ENCODE results near the gene CBLB.

The CBLB gene

DNA sequence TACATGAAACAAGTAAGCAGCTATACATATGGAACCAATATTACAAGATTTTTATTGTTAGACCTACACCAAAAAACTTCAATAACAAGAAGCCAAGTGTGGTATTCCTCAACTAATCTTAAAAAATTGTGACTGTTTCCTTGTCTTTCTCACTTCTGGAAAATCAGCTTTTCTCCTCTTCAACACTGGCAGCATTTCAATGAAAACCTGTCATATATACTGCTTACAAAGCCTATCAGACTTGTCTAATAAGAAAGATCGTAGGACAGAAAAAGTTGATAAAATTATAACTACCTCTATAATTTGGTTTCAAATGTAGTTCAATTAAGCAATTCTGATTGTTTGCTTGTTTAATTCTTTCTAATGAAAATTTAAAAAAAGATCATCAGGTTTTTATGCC lies 55.1 kb downstream of the CBLB start:
- H3K27me3 ChIP-seq (replicated peaks; ENCODE audit: control insufficient read depth, insufficient read depth, low read length) = no peaks in the 10 kb centered on the region
- no peak overlapping the region for H3K4me3 ChIP-seq (replicated peaks; ENCODE audit: low read depth, low read length)
- H3K36me3 ChIP-seq (ENCODE audit: control insufficient read depth, insufficient read depth, low read length) = no peaks in the 10 kb centered on the region
- no peak for DNase-seq (ENCODE audit: extremely low read depth, insufficient read length)
- TF ChIP-seq, protein P1, sequence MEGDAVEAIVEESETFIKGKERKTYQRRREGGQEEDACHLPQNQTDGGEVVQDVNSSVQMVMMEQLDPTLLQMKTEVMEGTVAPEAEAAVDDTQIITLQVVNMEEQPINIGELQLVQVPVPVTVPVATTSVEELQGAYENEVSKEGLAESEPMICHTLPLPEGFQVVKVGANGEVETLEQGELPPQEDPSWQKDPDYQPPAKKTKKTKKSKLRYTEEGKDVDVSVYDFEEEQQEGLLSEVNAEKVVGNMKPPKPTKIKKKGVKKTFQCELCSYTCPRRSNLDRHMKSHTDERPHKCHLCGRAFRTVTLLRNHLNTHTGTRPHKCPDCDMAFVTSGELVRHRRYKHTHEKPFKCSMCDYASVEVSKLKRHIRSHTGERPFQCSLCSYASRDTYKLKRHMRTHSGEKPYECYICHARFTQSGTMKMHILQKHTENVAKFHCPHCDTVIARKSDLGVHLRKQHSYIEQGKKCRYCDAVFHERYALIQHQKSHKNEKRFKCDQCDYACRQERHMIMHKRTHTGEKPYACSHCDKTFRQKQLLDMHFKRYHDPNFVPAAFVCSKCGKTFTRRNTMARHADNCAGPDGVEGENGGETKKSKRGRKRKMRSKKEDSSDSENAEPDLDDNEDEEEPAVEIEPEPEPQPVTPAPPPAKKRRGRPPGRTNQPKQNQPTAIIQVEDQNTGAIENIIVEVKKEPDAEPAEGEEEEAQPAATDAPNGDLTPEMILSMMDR (IDR thresholded peaks at IDR 0.05; ENCODE audit: insufficient read depth, low read length, poor library complexity, severe bottlenecking) = no peak

GRCh38 chr3:105812194-105812586 lies 56.6 kb downstream of the CBLB start:
- Histone ChIP-seq H3K4me3 (replicated peaks; ENCODE audit: low read depth, low read length) (no peak overlapping the region), H3K27me3 (replicated peaks; ENCODE audit: control insufficient read depth, insufficient read depth, low read length) (no peaks in the 10 kb centered on the region), H3K36me3 (ENCODE audit: control insufficient read depth, insufficient read depth, low read length) (no peaks in the 10 kb centered on the region)
- TF ChIP-seq, protein P1 (IDR thresholded peaks at IDR 0.05; ENCODE audit: insufficient read depth, low read length, poor library complexity, severe bottlenecking) = no peak
- DNase-seq (ENCODE audit: extremely low read depth, insufficient read length) = no peak

- TF ChIP-seq, protein P1 (IDR thresholded peaks at IDR 0.05; ENCODE audit: insufficient read depth, low read length, poor library complexity, severe bottlenecking) = no peak
- no peak overlapping the region for H3K4me3 ChIP-seq (replicated peaks; ENCODE audit: low read depth, low read length)
- no peaks in the 10 kb centered on the region for H3K27me3 ChIP-seq (replicated peaks; ENCODE audit: control insufficient read depth, insufficient read depth, low read length)
- no peak for DNase-seq (ENCODE audit: extremely low read depth, insufficient read length)
- no peaks in the 10 kb centered on the region for H3K36me3 ChIP-seq (ENCODE audit: control insufficient read depth, insufficient read depth, low read length)
These were observed 57.2 kb downstream of the CBLB start for GRCh38 chr3:105811518-105812193.

DNA sequence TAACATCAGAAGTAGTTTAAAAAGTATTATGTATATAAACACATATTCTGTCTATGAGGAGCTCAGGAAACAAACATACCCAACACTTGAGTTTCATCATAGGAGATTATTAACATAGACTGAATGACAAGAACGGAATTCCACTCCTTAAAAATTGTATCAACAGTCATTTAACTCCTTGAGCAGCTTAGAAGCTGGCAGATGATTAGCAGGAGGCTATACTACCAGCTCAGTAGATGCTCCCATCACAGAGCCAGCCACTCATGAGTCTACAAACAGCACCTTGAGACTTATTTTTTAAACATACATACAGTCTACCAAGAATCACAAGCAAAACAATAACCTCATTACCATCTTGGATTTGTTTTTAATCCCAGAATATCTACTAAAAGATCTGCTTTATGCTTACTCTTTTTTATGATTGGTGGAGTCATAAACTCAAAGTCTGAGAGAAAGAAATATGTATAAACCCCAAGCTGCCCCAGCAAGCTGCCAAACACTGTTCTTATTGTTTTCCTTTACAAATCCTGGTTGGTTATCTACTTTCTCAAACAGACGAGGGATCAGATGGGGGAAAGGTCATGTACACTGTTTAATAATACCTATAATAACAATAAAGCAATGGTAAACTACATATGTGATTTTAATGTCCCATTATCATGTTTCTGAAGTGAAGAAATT lies 59.5 kb downstream of the CBLB start:
- Histone ChIP-seq H3K4me3 (replicated peaks; ENCODE audit: low read depth, low read length) (no peak overlapping the region), H3K27me3 (replicated peaks; ENCODE audit: control insufficient read depth, insufficient read depth, low read length) (no peaks in the 10 kb centered on the region), H3K36me3 (ENCODE audit: control insufficient read depth, insufficient read depth, low read length) (no peaks in the 10 kb centered on the region)
- TF ChIP-seq, protein P1 (IDR thresholded peaks at IDR 0.05; ENCODE audit: insufficient read depth, low read length, poor library complexity, severe bottlenecking) = no peak
- no peak for DNase-seq (ENCODE audit: extremely low read depth, insufficient read length)

GRCh38 chr3:105807701-105808100 lies 61.1 kb downstream of the CBLB start:
- no peak overlapping the region for H3K4me3 ChIP-seq (replicated peaks; ENCODE audit: low read depth, low read length)
- TF ChIP-seq, protein P1 (IDR thresholded peaks at IDR 0.05; ENCODE audit: insufficient read depth, low read length, poor library complexity, severe bottlenecking) = no peak
- H3K36me3 ChIP-seq (ENCODE audit: control insufficient read depth, insufficient read depth, low read length) = no peaks in the 10 kb centered on the region
- DNase-seq (ENCODE audit: extremely low read depth, insufficient read length) = no peak
- no peaks in the 10 kb centered on the region for H3K27me3 ChIP-seq (replicated peaks; ENCODE audit: control insufficient read depth, insufficient read depth, low read length)

All from GM06990 (cell line).